SH-SY5Y (cell line): ENCODE results near the gene USH2A.

ENCODE experiments used
- GATA2 ChIP-seq: IDR thresholded peaks from 2 replicates; pipeline ENCODE4 v1.6.1; 2011; ENCODE audit warnings: mild to moderate bottlenecking, low read depth, low read length
- GATA3 ChIP-seq: IDR thresholded peaks from 2 replicates; pipeline ENCODE4 v1.6.1; 2011; ENCODE audit warnings: low read depth, mild to moderate bottlenecking, low read length, moderate library complexity

- TF ChIP-seq GATA3 (no peak), GATA2 (no peak)
These were observed 27.0 kb upstream of the USH2A start for GRCh38 chr1:216450227-216450626.
